OCI-LY3 (cell line): Measurements from ENCODE around the gene ANKRD6.

Source experiments
- EZH2phosphoT487 ChIP-seq: fragments of 200-600 bp; shearing (Covaris generic); IDR thresholded peaks from 2 replicates; pipeline ENCODE4 v1.6.1; 2018; ENCODE audit warnings: antibody characterized with exemption, mixed run types, low read depth
- TF ChIP-seq, protein P1 (sequence below): fragments of 200-600, 300-600 bp; sonication (generic); IDR thresholded peaks from 2 replicates; pipeline ENCODE4 v1.5.1; 2014; ENCODE audit warnings: antibody characterized with exemption, low read length, low read depth

DNA sequence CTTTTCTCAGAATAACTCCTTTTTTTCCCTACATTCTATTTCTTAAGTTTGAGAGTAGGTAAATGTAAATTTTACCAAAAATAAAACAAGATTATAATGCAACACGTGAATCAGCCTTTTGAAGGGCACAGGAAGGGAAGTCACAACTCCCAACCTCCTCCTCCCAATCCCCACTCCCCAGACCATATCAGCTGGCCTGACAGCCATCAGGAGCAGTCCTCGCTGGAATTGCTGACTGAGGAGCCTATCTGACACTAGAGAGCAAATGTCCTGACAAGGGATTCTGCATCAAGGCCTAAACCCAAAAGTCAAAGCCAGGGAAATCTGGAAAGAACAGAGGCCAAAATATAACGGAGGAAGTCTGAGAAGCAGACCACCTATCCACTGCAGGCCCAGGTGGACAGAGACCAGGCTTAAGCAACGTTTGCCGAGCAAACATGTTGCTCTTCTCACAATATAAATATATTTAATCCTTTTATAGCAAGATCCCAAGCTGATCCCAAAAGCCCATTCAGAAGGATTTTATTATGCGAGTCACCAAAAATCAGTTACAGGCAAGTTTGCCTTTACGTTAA, 23.4 kb upstream of the ANKRD6 start:
- TF ChIP-seq, protein P1, sequence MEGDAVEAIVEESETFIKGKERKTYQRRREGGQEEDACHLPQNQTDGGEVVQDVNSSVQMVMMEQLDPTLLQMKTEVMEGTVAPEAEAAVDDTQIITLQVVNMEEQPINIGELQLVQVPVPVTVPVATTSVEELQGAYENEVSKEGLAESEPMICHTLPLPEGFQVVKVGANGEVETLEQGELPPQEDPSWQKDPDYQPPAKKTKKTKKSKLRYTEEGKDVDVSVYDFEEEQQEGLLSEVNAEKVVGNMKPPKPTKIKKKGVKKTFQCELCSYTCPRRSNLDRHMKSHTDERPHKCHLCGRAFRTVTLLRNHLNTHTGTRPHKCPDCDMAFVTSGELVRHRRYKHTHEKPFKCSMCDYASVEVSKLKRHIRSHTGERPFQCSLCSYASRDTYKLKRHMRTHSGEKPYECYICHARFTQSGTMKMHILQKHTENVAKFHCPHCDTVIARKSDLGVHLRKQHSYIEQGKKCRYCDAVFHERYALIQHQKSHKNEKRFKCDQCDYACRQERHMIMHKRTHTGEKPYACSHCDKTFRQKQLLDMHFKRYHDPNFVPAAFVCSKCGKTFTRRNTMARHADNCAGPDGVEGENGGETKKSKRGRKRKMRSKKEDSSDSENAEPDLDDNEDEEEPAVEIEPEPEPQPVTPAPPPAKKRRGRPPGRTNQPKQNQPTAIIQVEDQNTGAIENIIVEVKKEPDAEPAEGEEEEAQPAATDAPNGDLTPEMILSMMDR: no peak
- no peak for TF ChIP-seq EZH2phosphoT487
